Sigmoid colon (tissue), 7 donors: ENCODE data around the gene PTGER2. TPM values are rescaled to one million over a fixed set of nuclear protein-coding genes. Genes with fewer than 3 reads are reported as not detected.
A peak's percentile ranks its signal among the peaks of the same experiment; 100 is the strongest.

ENCODE experiments used
- DNase-seq: peaks from one replicate; pipeline ENCODE4 v3.0.0-alpha.2; 2019
- H3K27ac ChIP-seq, 4 donors: fragments of 200-600 bp; sonication (generic); one replicate each; pipeline ENCODE4 v1.5.1; 2016 to 2019; ENCODE audit warnings: mild to moderate bottlenecking in 1 of 4
- H3K27me3 ChIP-seq, 3 donors: fragments of 200-600 bp; sonication (generic); one replicate each; pipeline ENCODE4 v1.5.1; 2019; ENCODE audit warnings: mild to moderate bottlenecking in 1 of 3
- H3K36me3 ChIP-seq, 4 donors: fragments of 200-600 bp; sonication (generic); one replicate each; pipeline ENCODE4 v1.5.1; 2016 to 2019
- H3K4me1 ChIP-seq, 4 donors: fragments of 200-600 bp; sonication (generic); one replicate each; pipeline ENCODE4 v1.5.1; 2017 to 2019
- H3K4me3 ChIP-seq, 4 donors: fragments of 200-600 bp; sonication (generic); one replicate each; pipeline ENCODE4 v1.5.1; 2017 to 2019; ENCODE audit warnings: mild to moderate bottlenecking in 2 of 4, moderate library complexity in 1 of 4
- H3K9me3 ChIP-seq, 4 donors: fragments of 200-600 bp in 3 of 4; sonication (generic) in 3 of 4; one replicate each; pipeline versions ENCODE4 v1.5.1 to v1.6.1; 2013 to 2019
- EP300 ChIP-seq, 4 donors: sonication (generic); formaldehyde crosslinking; IDR thresholded peaks; one replicate each; pipeline ENCODE4 v1.6.1; 2017; ENCODE audit warnings: antibody characterized with exemption in 4 of 4
- POLR2A ChIP-seq, 2 donors: fragments of 450-650 bp; IDR thresholded peaks; one replicate each; pipeline ENCODE4 v1.6.1; 2016; ENCODE audit warnings: antibody characterized with exemption in 2 of 2, mild to moderate bottlenecking in 2 of 2, moderate library complexity in 2 of 2
- POLR2AphosphoS5 ChIP-seq, 4 donors: sonication (generic); formaldehyde crosslinking; IDR thresholded peaks; one replicate each; pipeline ENCODE4 v1.6.1; 2017; ENCODE audit warnings: antibody characterized with exemption in 4 of 4
- WGBS, 2 donors: extraction: QIAGEN DNeasy Blood & Tissue Kit; methylation state at CpG; one replicate each; pipeline ENCODE4 v1.1.7; 2013; 5-methylcytosine and 5-hydroxymethylcytosine counted together
- intact Hi-C: fragments of 100-400 bp; cut with DNase I; formaldehyde crosslinking; loops from one replicate; pipeline ENCODE4 v1.15.1; 2023
- polyA plus RNA-seq, 3 donors: library from polyadenylated mRNA; stranded (reverse); fragments of 200-250 nt; gene quantifications; one replicate each; pipeline ENCODE4 v1.2.3, GENCODE V29; 2013
- total RNA-seq, 4 donors: library from RNA; depleted of rRNA; stranded (reverse); fragments of >200 nt; gene quantifications; one replicate each; pipeline ENCODE4 v1.1.0, GENCODE V29; 2016
- TF ChIP-seq, protein P1 (sequence below), 4 experiments: fragments of 450-650 bp in 3 of 4; fragments of 200-600 bp in 1 of 4; IDR thresholded peaks; one replicate each; pipeline ENCODE4 v1.5.1; 2016 to 2019; ENCODE audit warnings: antibody characterized with exemption in 4 of 4, mild to moderate bottlenecking in 3 of 4, moderate library complexity in 2 of 4
- donor health status: healthy with polysubstance abuse.
- donor health status: Bipolar disorder and iron deficiency.
- donor health status: healthy.

Gene PTGER2
- total and polyA plus RNA-seq, 7 donors, result 0.55 to 3.9 (median 2.5) TPM

DNA sequence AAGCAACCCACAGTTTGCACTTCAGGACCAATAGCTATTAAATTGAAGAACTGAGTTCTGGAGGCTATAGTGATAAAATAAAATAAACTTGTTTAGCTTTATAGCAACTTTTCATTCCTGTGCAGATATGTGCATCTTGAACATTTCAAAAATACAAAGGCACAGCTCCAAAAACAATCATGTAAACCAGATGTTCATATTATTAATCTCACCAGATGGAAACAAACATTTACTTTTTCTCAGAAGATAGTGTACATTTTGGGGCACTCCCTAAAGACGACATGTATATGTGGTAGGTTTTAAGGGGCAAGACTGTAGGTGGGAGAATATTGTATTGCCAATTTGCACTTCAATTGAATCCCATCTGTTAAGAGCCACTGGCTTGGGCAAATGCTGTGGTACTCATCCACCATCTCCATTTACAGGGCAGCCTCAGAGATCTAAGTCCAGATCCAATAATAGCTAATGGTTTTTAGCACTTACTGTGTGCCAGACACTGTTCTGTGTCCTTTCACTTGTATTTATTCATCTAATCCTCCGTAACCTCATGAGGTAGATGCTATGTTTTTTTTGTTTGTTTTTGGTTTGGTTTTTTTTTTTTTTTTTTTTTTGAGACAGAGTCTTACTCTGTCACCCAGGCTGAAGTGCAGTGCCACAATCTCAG, 49.1 kb downstream of the PTGER2 start:
- Histone ChIP-seq H3K4me3 (no peak overlapping the region), H3K27me3 (peaks cover 0 to 4% (median 0%) of the 10 kb centered on the region in 3 donors), H3K36me3 (no peaks in the 10 kb centered on the region), H3K4me1 (peaks cover 0 to 34% (median 11%) of the 10 kb centered on the region in 4 donors), H3K9me3 (no peaks in the 10 kb centered on the region), H3K27ac (peak overlapping the region in 2 of 4 donors; percentile 36 to 38)
- intact Hi-C loops, result no loop called here
- WGBS, 2 donors, result 78 to 79% methylated on average over 2 of the region's 2 CpGs
- peak in 2 of 4 donors; percentile 56 to 58 for TF ChIP-seq POLR2AphosphoS5 (IDR thresholded peaks at IDR 0.05)
- no peak for TF ChIP-seq EP300 (IDR thresholded peaks at IDR 0.05)
- DNase-seq, result no peak

GRCh38 chr14:52363961-52364360, 49.8 kb downstream of the PTGER2 start:
- H3K4me3 ChIP-seq, result no peak overlapping the region
- no peaks in the 10 kb centered on the region for H3K9me3 ChIP-seq
- H3K36me3 ChIP-seq, result no peaks in the 10 kb centered on the region
- 46 to 60% methylated on average over 1 of the region's 1 CpG for WGBS, 2 donors
- peak overlapping the region in 2 of 4 donors; percentile 36 to 38 for H3K27ac ChIP-seq
- no peak for DNase-seq
- H3K4me1 ChIP-seq, result peaks cover 0 to 34% (median 11%) of the 10 kb centered on the region in 4 donors
- intact Hi-C loops, result no loop called here
- TF ChIP-seq POLR2A (IDR thresholded peaks at IDR 0.05) (no peak), EP300 (IDR thresholded peaks at IDR 0.05) (no peak), POLR2AphosphoS5 (IDR thresholded peaks at IDR 0.05) (peak in 3 of 4 donors; percentile 62 to 80 (median 68))
- TF ChIP-seq, protein P1, sequence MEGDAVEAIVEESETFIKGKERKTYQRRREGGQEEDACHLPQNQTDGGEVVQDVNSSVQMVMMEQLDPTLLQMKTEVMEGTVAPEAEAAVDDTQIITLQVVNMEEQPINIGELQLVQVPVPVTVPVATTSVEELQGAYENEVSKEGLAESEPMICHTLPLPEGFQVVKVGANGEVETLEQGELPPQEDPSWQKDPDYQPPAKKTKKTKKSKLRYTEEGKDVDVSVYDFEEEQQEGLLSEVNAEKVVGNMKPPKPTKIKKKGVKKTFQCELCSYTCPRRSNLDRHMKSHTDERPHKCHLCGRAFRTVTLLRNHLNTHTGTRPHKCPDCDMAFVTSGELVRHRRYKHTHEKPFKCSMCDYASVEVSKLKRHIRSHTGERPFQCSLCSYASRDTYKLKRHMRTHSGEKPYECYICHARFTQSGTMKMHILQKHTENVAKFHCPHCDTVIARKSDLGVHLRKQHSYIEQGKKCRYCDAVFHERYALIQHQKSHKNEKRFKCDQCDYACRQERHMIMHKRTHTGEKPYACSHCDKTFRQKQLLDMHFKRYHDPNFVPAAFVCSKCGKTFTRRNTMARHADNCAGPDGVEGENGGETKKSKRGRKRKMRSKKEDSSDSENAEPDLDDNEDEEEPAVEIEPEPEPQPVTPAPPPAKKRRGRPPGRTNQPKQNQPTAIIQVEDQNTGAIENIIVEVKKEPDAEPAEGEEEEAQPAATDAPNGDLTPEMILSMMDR (IDR thresholded peaks at IDR 0.05), result no peak
- peaks cover 0 to 4% (median 0%) of the 10 kb centered on the region in 3 donors for H3K27me3 ChIP-seq

- no peaks in the 10 kb centered on the region for H3K9me3 ChIP-seq
- intact Hi-C loops, result no loop called here
- peaks cover 0 to 34% (median 13%) of the 10 kb centered on the region in 4 donors for H3K4me1 ChIP-seq
- H3K27me3 ChIP-seq, result peaks cover 0 to under 1% (median 0%) of the 10 kb centered on the region in 3 donors
- no peak overlapping the region for H3K27ac ChIP-seq
- H3K36me3 ChIP-seq, result no peaks in the 10 kb centered on the region
- no peak for DNase-seq
- TF ChIP-seq POLR2AphosphoS5 (IDR thresholded peaks at IDR 0.05) (no peak), EP300 (IDR thresholded peaks at IDR 0.05) (no peak), POLR2A (IDR thresholded peaks at IDR 0.05) (no peak)
- TF ChIP-seq, protein P1 (IDR thresholded peaks at IDR 0.05), result no peak
- WGBS, 2 donors, result 87 to 90% methylated on average over 1 of the region's 1 CpG
- H3K4me3 ChIP-seq, result no peak overlapping the region
Measured at GRCh38 chr14:52365071-52365470, 51.0 kb downstream of the PTGER2 start.

GRCh38 chr14:52366796-52367315, 52.7 kb downstream of the PTGER2 start:
- H3K27ac ChIP-seq, result no peak overlapping the region
- no peak overlapping the region for H3K4me3 ChIP-seq
- no peaks in the 10 kb centered on the region for H3K36me3 ChIP-seq
- H3K9me3 ChIP-seq, result no peaks in the 10 kb centered on the region
- H3K27me3 ChIP-seq, result no peaks in the 10 kb centered on the region
- 55 to 74% methylated on average over 3 of the region's 3 CpGs for WGBS, 2 donors
- H3K4me1 ChIP-seq, result peaks cover 0 to 27% (median 13%) of the 10 kb centered on the region in 4 donors
- intact Hi-C loops, result no loop called here
- DNase-seq, result no peak
- no peak for TF ChIP-seq POLR2AphosphoS5 (IDR thresholded peaks at IDR 0.05)
- TF ChIP-seq EP300 (IDR thresholded peaks at IDR 0.05), result no peak
- TF ChIP-seq, protein P1 (IDR thresholded peaks at IDR 0.05), result no peak
- no peak for TF ChIP-seq POLR2A (IDR thresholded peaks at IDR 0.05)

GRCh38 chr14:52369305-52369801, 55.2 kb downstream of the PTGER2 start:
- 92 to 94% methylated on average over 3 of the region's 3 CpGs for WGBS, 2 donors
- TF ChIP-seq POLR2AphosphoS5 (IDR thresholded peaks at IDR 0.05), result no peak
- Histone ChIP-seq H3K36me3 (no peaks in the 10 kb centered on the region), H3K27me3 (no peaks in the 10 kb centered on the region), H3K4me1 (peaks cover 0 to 8% (median 4%) of the 10 kb centered on the region in 4 donors), H3K4me3 (no peak overlapping the region), H3K9me3 (peaks cover 0 to 2% (median 0%) of the 10 kb centered on the region in 4 donors), H3K27ac (no peak overlapping the region)
- intact Hi-C loops, result no loop called here
- no peak for DNase-seq
